ENCODE data around the gene ZNF619. TPM values are rescaled to one million over a fixed set of nuclear protein-coding genes. Genes with fewer than 3 reads are reported as not detected.

The ZNF619 gene
- total and polyA plus RNA-seq, 8 donors: 0.76 to 7.1 (median 3.6) TPM

- Histone ChIP-seq H3K27me3 (no peaks in the 10 kb centered on the region), H3K9me3 (no peaks in the 10 kb centered on the region), H3K36me3 (peaks cover 0 to 2% (median 0%) of the 10 kb centered on the region in 3 donors), H3K4me1 (peaks cover 2 to 11% (median 11%) of the 10 kb centered on the region in 3 donors), H3K4me3 (peak overlapping the region; percentile 26 to 59 (median 51)), H3K27ac (peak overlapping the region; percentile 83 to 98 (median 96))
- DNase-seq (peak; percentile 91 to 99 (median 98)), FAIRE-seq (peak; percentile 97), ATAC-seq (peak; percentile 90 to 95 (median 92))
- WGBS, 2 donors: 0 to 1% methylated on average over 38 to 41 of the region's 41 CpGs
- no peak for TF ChIP-seq CTCF (IDR thresholded peaks at IDR 0.05)
- intact Hi-C loops (cut with DNase I): no loop called here
These were observed 23.8 kb upstream of the ZNF619 start for GRCh38 chr3:40452876-40453730.

- intact Hi-C loops (cut with DNase I): no loop called here
- FAIRE-seq (no peak), DNase-seq (no peak), ATAC-seq (no peak)
- peaks cover 10 to 20% (median 19%) of the 10 kb centered on the region in 3 donors for H3K4me1 ChIP-seq
- H3K27me3 ChIP-seq: no peaks in the 10 kb centered on the region
- peaks cover 0 to 10% (median 7%) of the 10 kb centered on the region in 3 donors for H3K36me3 ChIP-seq
- TF ChIP-seq CTCF (IDR thresholded peaks at IDR 0.05): no peak
- peak overlapping the region in 3 of 4 donors; percentile 46 to 59 (median 56) for H3K4me3 ChIP-seq
- 15 to 18% methylated on average over 6 of the region's 6 CpGs for WGBS, 2 donors
- H3K9me3 ChIP-seq: no peaks in the 10 kb centered on the region
- H3K27ac ChIP-seq: peak overlapping the region; percentile 83 to 98 (median 96)
These were observed 23.0 kb upstream of the ZNF619 start for GRCh38 chr3:40453933-40454332.

- no peaks in the 10 kb centered on the region for H3K27me3 ChIP-seq
- 84 to 89% methylated on average over 4 of the region's 4 CpGs for WGBS, 2 donors
- ATAC-seq (no peak), DNase-seq (no peak), FAIRE-seq (no peak)
- H3K36me3 ChIP-seq: peaks cover 0 to 23% (median 12%) of the 10 kb centered on the region in 3 donors
- no peak overlapping the region for H3K4me3 ChIP-seq
- no peak for TF ChIP-seq CTCF (IDR thresholded peaks at IDR 0.05)
- peaks cover 10 to 25% (median 24%) of the 10 kb centered on the region in 3 donors for H3K4me1 ChIP-seq
- intact Hi-C loops (cut with DNase I): no loop called here
- no peak overlapping the region for H3K27ac ChIP-seq
- H3K9me3 ChIP-seq: no peaks in the 10 kb centered on the region
These were observed 21.6 kb upstream of the ZNF619 start for GRCh38 chr3:40455328-40455727.

GRCh38 chr3:40456279-40456939, 20.5 kb upstream of the ZNF619 start:
- intact Hi-C loops (cut with DNase I): no loop called here
- Histone ChIP-seq H3K27ac (peak overlapping the region; percentile 69 to 83 (median 75)), H3K36me3 (peaks cover 0 to 33% (median 17%) of the 10 kb centered on the region in 3 donors), H3K4me3 (peak overlapping the region; percentile 66 to 96 (median 80)), H3K4me1 (peaks cover 10 to 24% (median 24%) of the 10 kb centered on the region in 3 donors), H3K27me3 (no peaks in the 10 kb centered on the region), H3K9me3 (no peaks in the 10 kb centered on the region)
- no peak for TF ChIP-seq CTCF (IDR thresholded peaks at IDR 0.05)
- 48 to 50% methylated on average over 29 of the region's 29 CpGs for WGBS, 2 donors
- peak in 1 of 6 donors; percentile 21 for DNase-seq
- FAIRE-seq: no peak
- ATAC-seq: no peak

All from pancreas (tissue), 10 donors.